HG03558 (cell line): ENCODE results near the gene DCAF17.

Experiments used
- ATAC-seq: cut with Tn5 transposase; IDR thresholded peaks from one replicate; pipeline ENCODE4 v1.9.1; 2021; ENCODE audit warnings: moderate number of reproducible peaks; ENCODE audit not compliant: unreplicated experiment; ENCODE audit errors: extremely low read depth

Gene DCAF17

DNA sequence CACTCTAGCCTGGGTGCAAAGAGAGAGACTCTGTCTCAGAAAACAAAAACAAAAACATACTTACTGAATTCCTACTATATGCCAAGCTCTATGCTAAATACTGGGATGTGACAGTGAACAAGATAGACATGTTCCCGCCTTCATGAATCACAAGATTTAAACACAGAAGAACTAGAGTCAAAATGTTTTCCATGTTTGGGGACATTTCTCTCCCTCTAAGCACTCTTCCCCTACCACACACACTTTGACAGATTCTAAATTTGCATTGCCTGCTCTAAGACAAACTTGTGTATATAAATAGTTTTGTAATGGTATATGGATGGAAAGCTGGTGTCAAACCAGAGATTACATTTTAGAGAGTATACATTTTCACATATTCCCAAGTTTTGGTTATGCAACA is 99.3 kb downstream of the DCAF17 start:
- ATAC-seq, result no peak
